HG03045 (cell line): ENCODE measurements around the gene PRDX5.
"Not testable (repeated sequence)": the region's sequence is repeated elsewhere in the genome, so short reads cannot be mapped to it uniquely, and the experiment has no call there.

Experiments
- ATAC-seq: cut with Tn5 transposase; IDR thresholded peaks from one replicate; pipeline ENCODE4 v1.9.1; 2021; ENCODE audit warnings: mild to moderate bottlenecking, moderate library complexity; ENCODE audit not compliant: unreplicated experiment

Gene PRDX5

DNA sequence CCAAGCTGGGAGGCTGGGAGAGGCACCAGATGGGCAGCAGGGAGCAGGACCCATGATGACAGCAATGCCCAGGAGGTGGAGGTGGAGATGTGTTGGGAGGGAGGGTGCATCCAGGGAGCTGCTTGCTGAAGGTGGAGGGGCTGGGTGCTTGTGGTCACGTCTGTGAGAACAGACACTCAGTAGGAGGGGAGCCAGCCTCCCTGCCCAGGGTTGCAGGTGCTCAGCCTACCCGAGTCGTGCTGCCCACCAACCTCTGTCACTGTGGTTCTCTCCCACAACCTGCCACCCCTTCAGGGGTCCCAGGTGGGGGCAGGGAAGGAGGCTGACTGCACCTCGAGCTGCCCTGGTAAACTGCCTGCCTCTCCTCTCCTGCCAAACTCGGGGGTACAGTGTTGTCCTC, 5.5 kb downstream of the PRDX5 start:
- no peak for ATAC-seq

DNA sequence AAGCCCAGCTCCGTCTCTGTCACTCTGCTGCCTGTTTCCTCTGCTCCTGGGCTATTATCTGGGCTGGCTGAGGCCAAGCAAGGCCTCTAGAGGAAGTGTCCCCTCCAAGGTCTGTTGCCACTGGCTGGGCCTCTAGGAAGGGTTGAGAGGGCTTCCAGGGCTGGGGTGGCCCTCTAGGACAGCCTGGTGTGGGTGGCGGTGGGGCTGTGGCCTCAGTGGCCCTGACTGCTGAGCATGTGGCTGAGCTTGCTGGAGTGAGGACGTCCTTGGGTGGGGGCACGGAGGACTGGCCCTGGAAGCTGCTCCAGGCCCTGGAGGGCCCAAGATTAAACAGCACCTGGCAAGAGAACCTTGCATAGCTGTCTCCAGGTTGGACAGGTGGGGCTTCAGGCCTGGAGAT, 6.1 kb downstream of the PRDX5 start:
- not testable (repeated sequence) for ATAC-seq

DNA sequence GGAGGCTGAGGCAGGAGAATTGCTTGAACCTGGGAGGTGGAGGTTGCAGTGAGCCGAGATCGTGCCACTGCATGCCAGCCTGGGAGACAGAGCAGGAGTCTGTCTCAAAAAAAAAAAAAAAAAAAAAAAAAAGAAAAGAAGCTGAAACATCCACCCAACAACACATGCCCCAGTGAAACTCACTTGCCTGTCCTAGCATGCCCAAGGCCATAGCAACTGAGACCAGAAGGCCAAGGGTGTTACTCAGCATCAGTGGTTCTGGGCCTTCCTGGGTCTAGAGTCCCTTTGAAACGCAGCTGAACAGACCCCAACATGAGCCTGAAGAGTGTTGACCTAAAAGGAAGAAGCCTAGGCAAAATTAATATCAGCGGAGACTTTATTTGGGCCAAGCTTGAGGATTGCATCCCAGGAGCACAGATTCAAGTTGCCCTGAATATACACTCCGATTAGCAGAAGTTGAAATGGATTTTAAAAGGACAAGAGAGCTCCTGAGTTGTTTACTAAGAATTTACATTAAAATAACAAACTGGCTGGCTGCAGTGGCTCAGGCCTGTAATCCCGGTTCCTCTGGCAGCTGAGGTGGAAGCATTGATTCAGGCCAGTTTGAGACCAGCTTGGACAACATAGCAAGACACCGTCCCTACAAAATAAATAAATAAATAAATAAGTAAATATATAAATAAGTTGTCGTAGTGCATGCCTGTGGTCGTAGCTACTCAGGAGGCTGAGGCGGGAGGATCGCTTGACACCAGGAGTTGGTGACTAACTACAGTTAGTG, 7.0 kb downstream of the PRDX5 start:
- ATAC-seq, result no peak

DNA sequence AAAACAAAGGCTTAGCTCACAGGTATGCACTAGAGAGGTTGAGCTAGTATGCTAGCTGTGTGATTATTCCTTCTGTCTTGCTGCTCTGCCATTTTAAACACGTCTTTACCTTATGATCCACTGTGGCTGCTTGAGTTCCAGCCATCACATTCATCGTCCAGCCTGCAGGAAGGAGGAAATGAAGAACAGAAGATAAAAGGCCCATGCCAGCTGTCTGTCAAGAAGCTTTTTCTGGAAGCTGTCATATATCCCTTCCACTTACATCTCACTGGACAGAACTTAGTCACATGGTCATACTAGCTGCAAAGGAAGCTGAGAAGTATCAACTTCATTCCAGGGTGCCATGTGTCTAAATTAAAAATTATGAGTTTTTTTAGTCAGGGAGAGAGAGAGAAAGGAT, 9.5 kb downstream of the PRDX5 start:
- no peak for ATAC-seq

DNA sequence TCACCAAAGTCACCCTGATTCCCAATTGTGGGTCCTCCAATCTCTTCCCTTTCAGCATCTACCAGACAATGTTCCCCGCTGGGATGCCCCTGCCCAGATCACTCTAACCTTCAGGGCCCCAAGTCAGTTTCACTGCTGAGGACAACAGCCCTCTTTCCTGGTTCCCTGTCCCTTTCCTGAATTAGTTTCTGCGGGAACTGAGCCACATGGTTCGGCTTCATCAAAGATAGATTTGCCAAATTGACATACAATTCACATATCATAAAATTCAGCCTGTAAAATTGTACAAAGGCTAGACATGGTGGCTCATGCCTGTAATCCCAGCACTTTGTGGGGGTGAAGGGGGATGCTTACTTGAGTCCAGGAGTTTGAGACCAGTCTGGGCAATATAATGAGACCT, 10.1 kb downstream of the PRDX5 start:
- ATAC-seq, result no peak

DNA sequence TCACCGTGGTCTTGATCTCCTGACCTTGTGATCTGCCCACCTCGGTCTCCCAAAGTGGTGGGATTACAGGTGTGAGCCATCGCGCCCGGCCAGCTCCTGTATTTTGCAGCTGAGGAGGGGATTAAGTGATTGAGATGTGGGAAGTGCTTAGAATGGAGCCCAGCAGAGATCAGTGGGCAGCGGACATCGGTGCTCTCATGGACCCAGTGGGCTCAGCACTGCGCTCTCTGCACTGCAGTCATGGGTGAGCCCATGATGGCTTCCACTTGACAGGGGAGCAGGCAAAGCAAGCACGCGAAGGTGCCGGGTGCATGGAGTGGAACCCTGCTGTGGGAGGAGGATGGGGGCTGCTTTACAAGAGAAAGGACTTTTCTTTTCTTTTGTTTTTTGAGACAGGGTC, 13.0 kb downstream of the PRDX5 start:
- no peak for ATAC-seq

DNA sequence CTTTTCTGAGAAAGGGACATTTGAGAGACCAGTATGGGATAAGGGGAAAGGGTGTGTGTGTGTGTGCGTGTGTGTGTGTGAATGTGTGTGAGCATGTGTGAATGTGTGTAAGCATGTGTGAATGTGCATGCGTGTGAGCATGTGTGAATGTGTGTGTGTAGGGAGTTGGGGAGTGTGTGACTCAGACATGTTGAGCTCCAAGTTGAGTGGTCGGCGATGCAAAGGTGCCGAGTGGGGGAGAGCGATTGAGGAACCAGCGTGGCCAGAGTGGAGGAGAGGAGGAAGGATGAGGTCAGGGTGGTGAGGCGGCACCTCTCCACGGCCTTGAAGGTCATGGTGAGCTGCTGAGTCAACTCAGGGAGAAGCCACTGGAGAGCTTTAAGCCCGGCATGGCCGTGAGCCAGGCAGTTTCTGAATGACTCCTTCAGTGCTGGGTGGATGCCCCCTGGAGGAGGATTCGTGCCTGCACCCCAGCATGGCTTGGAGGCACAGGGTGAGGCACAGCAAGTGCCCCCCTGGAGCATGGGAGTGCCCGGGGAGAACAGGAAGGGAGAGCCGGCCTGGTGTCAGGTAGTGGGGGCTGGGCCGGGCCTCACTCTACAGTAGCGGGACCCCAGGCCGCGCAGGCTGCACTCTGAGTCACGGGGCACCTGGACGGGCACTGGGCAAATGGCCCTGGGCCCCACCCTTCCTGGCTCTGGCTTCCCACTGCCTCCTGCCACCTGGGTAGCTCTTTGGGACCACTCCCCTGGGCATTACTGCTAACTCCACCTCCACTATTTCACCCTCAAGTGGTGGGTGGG, 13.8 kb downstream of the PRDX5 start:
- ATAC-seq, result no peak

DNA sequence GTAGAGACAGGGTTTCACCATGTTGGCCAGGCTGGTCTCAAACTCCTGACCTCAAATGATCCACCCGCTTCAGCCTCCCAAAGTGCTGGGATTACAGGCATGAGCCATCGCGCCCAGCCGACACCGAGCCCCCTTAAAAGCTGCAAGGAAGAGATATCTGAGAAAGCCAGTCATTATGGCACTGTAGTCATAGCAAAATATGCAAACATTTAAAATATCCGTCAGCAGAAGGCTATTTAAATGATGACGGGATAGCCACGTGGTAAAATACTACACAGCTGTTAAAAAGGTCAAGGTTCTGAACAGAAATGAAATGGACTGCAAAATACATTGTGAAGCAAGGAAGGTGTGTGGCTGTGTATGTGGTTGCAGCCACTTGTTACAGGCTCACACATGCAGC, 15.6 kb downstream of the PRDX5 start:
- ATAC-seq, result no peak

DNA sequence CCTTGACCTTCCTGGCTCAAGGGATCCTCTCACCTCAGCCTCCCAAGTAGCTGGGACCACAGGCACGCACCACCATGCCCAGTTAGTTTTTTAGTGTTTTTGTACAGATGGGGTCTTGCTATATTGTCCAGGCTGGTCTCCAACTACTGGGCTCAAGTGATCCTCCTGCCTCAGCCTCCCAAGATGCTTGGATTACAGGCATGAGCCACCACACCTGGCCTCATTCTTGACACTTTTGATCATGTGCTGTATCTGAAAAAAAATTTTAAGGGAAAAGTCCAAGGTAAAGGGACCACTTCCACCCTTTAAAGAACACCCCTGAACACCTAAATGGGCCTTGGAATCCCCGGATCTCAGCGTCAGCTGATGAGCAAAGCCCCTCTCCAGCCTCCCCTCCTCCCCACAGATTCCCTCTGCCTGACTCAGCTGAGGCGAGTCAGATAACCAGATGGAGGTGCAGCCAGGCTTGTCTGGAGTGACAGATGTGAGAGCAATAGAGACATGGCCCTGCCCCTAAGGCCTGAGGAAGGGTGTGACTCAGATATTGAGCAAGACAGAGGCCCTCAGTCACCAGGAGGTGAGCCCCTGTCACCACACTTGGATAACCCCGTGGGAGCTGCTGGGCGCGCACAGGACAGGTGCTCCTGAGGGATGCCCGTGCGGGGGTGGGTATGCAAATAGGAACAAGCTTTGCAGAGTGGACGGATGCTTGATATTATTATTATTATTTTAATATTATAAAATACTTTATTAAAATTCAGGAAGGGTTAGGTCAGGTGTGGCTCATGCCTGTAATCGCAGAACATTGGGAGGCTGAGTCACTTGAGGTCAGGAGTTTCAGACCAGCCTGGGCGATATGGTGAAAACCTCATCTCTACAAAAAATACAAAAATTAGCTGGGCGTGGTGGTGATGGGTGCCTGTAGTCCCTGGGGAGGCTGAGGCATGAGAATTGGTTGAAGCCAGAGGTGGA, 17.1 kb downstream of the PRDX5 start:
- peak; percentile 68 for ATAC-seq

DNA sequence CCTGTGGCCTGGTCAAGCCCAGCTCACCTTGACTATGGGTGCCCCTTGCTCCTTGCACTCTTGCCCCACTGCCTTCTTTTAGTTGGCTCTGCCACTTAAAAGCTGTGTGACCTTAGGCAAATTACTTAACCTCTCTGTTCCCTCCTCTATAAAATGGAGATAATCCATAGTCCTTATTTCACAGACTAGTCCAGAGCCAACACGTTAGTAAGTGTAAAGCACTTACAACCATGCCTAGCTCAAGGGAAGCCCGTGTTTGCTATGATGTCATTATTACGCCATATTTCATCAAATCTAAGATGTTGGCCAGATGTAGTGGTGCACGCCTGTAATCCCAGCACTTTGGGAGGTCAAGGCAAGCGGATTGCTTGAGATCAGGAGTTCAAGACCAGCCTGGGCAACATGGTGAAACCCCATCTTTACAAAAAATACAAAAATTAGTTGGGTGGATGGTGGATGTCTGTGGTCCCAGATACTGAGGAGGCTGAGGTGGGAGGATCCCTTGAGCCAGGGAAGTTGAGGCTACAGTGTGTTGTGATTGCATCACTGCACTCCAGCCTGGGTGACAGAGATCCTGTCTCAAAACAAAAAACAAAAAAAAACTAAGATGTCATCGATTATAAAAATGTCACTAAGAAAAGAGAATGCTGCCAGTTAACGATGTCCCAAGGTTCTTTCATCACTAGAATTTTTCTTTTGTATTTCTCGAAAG, 19.8 kb downstream of the PRDX5 start:
- no peak for ATAC-seq

DNA sequence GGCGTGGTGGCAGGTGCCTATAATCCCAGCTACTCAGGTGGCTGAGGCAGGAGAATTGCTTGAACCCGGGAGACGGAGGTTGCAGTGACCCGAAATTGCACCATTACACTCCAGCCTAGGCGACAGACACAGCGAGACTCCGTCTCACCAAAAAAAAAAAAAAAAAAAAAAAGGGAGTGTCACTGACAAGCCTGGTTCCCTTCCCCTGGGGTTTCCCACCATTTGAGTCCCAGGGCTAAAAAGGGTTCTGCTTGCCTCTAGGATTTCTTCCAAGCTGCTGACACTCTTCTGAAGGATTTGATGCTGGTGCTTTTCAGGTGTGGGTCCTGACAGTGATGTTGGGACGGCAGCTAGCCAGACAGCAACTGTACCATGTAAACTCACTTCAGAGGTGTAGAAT, 20.8 kb downstream of the PRDX5 start:
- no peak for ATAC-seq

DNA sequence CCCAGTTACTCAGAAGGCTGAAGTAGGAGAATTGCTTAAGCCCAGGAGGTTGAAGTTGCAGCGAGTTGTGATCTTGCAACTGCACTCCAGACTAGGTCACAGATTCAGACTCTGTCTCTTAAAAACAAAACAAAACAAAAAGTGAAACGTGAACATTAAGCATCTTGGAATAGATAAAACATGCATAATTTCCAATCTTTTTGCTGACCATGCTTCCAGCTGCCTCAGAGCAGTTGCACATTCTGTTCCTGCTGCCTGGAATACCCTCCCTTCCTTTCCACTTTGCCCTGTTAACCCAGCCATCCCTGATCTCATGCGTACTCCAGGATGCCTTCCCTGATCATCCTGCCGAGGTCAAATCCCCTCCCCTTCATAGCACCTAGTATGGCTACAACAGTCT, 21.4 kb downstream of the PRDX5 start:
- ATAC-seq, result no peak

DNA sequence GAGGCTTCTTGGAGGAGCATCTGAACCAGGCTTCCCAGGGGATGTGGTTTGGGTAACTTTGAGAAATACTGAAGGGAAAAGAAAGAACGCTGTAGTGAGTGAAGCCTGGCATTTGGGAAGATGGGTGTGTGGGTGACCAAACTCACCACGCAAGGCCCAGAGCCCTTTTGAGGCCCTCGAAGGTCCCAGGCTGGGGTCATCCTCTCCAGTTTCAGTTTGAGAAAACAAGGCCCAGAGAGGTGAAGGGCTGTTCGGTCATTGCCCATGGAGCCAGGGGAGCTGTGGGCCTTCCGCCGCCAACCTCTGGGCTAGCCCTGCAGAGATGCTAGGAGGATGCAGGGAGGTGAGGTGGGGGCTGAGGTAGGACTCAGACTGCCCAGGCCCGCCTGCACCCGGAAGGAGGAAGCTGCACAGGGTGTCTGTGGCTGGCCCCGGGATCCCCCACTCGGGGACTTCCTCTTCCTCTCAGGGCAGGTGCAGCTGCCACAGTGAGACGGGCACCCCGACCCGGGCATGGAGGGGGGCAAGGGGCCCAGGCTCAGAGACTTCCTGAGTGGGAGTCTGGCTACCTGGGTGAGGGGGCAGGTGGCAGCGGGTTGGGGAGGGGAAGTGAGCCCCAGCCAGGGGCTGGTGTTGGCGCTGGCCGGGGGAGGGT, 22.0 kb downstream of the PRDX5 start, which contains the start of gene CCDC88B:
CCDC88B (plus strand) TSS at position 451 of the 655 bp plus-strand sequence; CDS start at position 514, 63 bp downstream.
- peak; percentile 59 for ATAC-seq

DNA sequence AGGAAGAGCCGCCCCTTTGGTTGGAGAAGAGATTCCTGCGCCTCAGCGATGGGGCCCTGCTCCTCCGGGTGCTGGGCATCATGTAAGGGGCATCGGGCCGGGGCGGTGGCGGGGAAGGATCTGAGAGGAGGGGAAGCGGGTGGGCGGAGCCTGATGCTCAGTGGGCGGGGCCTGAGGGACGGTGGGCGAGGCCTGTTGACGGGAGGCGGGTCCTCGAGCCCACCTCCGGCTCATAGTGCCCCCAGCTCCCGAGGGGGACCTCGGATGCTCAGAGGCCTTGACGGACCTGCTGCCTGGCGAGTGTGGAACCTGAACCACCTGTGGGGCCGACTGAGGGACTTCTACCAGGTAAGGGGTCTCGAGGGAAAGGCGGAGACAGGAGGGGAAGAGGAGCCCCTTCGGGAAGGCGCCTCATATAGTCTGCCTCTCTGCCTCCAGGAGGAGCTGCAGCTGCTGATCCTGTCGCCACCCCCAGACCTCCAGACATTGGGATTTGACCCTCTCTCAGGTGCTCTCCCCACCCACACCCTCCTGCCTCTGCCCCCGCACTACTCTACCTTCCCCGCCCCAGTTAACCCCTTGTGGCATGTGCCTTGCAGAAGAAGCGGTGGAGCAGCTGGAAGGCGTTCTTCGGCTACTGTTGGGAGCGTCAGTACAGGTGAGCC, 22.9 kb downstream of the PRDX5 start:
- ATAC-seq, result no peak

DNA sequence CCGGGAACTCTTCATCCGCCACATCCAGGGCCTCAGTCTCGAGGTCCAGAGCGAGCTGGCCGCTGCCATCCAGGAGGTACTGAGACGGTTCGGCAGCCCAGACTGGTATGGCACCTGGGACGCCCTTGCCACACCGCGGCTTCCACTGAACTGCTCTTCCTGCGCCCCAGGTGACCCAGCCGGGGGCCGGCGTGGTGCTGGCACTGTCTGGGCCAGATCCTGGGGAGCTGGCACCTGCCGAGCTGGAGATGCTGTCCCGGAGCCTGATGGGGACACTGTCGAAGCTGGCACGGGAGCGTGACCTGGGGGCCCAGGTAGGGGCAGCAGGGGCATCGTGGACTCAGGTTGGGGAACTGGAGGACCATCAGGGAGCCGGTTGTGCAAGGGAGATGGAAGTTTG, 23.5 kb downstream of the PRDX5 start:
- no peak for ATAC-seq

DNA sequence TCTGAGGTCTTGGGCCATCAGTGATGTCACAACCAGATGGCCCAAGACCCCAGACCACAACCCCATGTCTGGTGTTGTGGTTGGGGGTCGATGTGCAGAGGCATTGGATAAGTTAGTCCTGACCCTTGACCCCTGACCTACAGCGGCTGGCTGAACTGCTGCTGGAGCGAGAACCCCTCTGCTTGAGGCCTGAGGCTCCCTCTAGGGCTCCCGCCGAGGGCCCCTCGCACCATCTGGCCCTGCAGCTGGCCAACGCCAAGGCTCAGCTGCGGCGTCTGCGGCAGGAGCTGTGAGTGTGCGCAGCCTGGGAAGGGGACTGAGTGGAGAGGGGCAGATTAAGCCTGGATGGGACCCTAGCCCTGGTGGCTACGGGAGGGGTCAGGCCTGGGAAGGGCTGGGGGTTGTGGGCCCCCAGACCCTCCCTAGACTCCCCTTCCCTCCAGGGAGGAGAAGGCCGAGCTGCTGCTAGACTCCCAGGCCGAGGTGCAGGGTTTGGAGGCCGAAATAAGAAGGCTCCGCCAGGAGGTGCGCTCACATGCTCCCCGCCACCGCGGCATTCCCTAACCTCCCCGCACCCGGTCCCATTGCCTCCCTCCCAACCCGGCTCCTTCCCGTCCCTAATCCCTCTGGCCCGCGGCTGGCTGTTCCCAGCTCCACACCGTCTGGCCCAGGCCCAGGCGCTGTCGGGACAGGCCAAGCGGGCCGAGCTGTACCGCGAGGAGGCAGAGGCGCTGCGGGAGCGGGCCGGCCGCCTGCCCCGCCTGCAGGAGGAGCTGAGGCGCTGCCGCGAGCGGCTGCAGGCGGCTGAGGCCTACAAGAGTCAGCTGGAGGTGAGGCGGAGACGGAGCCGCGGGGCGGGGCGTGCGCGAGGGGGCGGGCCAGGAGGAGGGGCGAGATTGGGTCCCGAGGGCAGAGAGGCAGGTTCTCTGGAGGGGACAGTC, 24.2 kb downstream of the PRDX5 start:
- no peak for ATAC-seq

DNA sequence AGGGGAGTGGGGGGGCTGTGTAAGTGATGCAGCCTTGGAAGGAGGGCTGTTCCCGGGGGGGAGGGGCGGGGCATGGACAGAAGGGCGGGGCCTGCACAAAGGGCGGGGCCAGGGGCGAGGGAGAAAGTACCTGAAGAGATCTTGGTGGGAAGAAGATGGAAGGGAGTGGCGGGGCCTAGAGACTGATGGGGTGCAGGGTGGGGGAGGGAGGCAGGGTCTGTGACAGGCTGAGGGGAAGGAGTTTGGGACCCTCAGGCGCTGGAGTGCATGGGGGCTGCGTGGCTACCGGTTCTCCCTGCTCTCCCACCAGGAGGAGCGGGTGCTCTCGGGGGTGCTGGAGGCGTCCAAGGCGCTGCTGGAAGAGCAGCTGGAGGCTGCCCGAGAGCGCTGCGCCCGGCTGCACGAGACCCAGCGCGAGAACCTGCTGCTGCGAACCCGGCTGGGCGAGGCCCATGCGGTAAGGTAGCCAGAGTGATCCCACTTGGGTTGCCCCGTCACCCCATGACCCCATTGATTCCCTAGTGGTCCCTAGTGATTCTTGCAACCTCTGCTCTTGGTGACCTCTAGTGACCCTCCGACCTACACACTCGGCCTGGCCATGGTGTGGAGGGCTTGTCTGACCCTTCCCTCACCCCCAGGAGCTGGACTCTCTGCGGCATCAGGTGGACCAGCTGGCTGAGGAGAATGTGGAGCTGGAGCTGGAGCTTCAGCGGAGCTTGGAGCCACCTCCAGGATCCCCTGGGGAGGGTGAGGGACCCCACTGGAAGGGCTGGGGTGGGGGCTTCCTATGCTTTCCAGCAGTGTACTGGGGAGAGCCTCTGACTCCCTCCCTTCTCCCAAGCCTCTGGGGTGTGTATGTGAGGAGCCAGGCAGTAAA, 25.2 kb downstream of the PRDX5 start:
- no peak for ATAC-seq
